SK-N-DZ (cell line): ENCODE data around the gene FAM32A.
"Not testable (repeated sequence)": the region's sequence is repeated elsewhere in the genome, so short reads cannot be mapped to it uniquely, and the experiment has no call there.

Source experiments
- DNase-seq: peaks from one replicate; pipeline ENCODE4 v3.0.0-alpha.2; 2015; ENCODE audit warnings: low spot score

The FAM32A gene

DNA sequence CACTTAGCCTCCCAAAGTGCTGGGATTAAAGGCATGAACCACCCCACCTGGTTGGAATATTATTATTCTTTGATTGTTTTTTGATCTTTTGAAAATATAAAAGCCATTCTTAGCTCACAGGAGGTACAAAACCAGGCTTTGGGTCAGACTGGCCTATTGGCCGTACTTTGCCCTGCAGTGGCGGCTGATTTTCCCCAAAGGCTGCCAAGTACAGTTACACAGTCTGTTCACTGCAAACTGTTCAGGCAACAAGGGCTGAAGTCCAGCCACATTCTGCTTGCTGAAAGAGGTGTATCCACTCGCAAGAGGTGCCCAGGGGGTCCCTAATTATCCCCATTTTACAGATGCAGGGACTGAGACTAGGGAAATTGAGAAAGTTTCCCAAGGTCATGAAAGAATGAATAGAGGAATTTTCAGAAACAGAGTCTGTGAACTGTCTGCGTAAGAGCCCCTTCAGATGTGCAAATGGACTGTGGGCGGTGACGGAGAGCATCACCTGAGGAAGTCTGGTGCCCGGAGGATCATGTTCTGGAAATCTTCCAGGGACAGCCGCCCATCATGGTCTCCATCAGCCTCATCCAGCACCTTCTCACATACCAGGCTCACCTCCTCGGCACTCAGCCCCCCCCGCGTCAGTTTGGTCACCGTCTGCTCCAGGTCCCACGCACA lies 20.9 kb upstream of the FAM32A start:
- DNase-seq, result no peak

DNA sequence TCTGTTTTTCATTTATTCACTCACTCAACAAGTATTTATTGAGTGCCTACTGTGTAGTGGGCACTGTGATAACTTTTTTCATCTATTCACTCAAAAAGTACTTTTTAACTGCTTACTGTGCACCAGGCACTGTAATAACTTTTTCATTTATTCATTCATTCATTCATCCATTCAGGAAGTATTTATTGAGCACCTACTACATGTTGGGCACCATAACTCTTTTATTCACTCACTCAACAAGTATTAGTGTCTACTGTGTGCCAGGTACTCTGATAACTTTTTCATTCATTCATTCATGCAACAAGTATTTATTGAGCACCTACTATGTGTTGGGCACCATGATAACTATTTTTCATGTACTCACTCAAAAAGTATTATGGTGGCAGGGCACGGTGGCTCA lies 18.8 kb upstream of the FAM32A start:
- DNase-seq, result no peak

DNA sequence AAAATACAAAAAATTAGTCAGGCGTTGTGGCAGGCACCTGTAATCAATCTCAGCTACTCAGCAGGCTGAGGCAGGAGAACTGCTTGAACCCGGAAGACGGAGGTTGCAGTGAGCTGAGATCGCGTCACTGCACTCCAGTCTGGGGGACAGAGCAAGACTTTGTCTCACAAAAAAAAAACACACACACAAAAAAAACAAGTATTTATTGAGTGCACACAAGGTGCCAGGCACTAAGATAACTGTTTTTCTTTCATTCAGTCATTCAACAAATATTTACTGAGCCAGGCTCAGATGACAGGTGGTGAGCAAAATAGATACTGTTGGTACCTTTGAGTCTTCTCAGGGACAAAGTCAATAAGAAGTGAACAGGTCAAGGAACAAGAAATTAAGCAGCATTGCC lies 18.2 kb upstream of the FAM32A start:
- no peak for DNase-seq

DNA sequence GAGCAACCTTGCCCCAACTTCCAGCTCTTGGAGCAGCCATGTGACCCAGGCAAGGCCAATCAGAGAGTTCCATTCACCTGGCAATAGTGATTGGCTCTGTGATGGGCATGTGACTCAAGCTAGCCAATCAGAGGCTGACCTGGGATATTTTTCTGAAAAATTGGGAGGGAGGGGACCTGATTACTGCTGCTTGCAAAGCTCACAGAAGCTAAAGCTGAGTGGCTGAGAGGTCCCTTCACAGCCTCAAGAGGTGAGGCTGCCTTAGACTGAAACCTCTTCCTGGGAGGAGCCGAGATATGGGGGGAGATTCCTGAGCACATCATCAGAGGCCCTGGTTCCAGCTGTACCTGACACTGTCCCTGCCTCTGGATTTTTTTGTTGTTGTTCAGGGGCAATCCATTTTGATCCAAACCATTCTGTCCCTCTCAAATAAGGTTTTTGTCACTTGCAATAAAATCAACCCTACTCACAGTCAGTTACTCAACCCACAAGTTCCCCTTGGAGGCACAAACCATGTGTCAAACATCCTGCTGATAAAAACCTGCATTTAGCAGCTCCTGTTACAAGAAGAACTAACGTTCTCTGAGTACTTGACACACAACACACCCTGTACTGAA lies 16.6 kb upstream of the FAM32A start:
- DNase-seq, result no peak

DNA sequence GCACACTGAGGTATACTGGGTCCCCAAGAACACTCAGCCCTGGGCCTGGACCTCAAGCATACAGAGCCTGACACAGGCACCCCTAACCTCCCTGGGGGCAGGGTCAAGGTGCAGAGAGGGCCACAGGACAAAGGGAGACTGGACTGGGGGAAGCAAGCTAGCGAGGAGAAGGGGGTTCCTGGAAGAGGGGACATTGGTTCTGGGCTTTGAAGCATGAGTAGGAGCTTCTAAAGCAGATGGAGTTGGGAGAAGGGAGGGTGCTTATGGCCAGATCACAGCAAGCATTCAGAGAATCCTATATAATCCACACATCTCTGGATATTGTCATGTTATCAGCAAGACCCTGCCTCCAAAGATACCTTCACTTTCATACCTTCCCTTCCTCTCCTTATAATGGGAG lies 15.1 kb upstream of the FAM32A start:
- DNase-seq, result no peak

DNA sequence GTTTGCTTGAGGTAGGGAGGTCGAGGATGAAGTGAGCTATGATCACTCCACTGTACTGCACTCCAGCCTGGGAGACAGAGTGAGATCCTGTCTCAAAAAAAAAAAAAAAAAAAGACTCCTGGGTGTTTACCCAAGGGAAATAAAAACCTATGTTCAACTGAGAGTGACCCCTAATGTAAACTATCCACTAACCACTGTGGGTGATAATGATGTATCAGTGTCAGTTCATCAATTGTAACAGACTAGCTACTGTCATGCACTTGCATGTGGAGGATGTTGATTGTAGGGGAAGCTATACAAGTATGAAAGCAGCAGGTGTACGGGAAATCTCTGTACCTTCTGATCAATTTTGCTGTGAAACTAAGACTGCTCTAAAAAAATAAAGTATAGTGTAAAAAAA lies 9.3 kb upstream of the FAM32A start:
- DNase-seq, result no peak

DNA sequence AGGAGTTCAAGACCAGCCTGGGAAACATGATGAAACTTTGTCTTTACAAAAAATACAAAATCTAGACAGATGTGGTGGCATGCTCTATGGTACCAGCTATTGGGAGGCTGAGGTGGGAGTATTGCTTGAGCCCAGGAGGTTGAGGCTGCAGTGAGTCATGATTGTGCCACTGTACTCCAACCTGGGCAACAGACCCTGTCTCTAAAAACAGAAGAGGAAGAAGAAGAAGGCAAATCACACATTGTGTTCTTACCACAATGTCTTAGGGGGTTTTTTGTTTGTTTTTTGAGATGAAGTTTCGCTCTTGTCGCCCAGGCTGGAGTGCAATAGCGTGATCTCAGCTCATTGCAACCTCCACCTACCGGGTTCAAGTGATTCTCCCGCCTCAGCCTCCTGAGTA lies 6.3 kb upstream of the FAM32A start:
- not testable (repeated sequence) for DNase-seq

DNA sequence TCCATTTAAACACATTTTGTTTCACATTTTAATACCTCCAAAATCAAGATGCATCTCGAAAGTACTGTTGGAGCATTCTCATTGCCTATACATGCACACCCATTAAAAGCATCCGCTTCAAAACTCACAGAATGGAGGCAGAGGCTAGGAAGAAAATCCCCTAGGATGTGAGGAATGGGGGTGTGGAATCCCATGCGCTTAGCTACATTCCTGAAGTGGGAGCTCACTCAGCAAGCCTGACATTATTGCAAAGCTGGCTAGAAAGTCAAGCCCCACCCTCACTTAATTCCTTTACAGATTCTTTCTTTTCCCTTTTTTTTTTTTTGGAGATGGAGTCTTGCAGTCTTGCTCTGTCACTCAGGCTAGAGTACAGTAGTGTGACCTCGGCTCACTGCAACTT lies 4.6 kb upstream of the FAM32A start:
- no peak for DNase-seq

DNA sequence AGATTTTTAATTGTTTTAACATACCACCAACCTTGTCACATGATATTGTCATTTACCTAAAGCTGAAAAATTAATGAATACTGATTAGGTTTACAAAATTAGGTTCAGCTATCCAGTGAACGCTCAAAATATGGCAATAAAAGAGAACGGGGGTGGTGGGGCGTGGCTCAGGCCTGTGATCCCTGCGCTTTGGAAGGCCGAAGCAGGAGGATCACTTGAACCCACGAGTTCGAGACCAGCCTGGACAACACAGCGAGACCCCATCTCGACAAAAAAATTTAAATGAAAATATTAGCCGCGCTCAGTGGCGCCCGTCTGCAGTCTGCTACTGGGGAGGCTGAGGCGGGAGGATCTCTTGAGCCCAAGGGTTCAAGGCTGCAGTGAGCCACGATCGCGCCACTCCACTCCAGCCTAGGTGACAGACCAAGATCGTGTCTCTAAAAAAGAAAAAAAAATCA lies 516 bp upstream of the FAM32A start:
- no peak for DNase-seq

DNA sequence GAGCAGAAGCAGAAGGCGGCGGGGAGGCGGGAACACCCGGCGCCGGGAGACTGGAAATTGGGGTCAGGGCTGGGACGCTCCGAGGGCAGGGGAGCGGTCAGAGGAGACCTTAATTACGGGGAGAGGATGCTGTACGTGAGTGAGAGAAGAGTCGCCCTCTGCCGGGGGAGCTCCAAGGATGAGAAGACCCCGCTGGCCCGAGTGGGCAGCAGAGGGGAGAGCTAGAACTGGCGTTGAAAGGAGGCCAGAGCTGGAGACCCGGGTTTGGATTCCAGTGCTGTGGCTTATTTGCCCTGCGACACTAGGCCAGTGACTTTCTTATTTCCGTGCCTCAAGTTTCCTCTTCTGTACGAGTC lies 536 bp downstream of the FAM32A start:
- DNase-seq, result peak; percentile 59

DNA sequence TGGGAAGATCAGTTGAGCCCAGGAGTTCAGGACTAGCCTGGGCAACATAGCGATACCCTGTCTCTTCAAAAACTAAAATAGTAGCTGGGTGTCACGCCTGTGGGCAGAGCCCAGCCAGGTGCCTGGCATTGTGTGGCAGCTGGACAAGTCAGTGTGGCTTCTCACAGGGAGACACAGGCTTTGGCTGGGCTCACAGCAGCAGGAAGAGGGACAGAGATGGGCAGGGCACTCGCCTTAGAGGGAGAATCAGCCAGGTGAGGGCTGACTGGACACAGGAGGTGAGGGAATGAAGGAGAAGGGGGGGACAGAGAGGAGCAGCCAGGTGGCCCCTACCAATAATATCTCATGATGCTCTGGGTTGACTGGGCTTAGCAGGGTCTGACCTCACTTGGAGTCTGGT lies 3.3 kb downstream of the FAM32A start:
- DNase-seq, result no peak

DNA sequence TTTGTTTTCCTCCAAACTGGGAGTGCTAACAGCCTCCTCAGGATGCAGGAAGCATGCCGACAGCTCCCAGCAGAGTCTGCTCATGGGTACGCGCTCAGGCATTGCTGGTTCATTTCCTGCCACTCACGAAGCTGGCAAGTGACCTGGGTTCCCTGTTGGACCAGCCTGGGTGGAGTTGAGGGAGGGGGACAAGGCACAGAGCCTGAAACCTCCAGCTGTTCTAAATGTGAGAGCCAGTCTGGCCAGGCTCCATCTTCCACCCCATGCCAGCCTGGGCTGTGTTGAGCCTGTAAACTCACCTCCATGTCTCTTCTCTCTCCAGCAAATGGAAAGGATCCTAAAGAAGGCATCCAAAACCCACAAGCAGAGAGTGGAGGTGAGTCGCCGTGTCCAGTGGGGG lies 5.0 kb downstream of the FAM32A start:
- DNase-seq, result no peak

DNA sequence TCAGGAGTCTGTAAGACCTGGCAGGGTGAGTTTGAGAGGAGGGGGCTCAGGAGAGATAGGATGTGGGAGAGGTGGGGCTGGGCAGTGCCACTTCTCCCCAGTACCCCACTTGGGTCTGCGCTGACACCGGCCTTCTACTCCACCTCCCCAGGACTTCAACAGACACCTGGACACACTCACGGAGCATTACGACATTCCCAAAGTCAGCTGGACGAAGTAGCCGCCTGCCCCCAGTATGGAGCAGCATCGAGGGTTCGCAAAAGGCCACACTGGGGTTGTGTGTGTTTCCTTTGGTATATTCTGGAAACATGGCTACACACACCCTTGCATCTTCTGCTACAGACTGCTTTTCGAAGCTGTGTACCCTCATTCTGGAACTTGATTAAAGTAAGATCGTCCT lies 5.5 kb downstream of the FAM32A start:
- DNase-seq, result no peak

DNA sequence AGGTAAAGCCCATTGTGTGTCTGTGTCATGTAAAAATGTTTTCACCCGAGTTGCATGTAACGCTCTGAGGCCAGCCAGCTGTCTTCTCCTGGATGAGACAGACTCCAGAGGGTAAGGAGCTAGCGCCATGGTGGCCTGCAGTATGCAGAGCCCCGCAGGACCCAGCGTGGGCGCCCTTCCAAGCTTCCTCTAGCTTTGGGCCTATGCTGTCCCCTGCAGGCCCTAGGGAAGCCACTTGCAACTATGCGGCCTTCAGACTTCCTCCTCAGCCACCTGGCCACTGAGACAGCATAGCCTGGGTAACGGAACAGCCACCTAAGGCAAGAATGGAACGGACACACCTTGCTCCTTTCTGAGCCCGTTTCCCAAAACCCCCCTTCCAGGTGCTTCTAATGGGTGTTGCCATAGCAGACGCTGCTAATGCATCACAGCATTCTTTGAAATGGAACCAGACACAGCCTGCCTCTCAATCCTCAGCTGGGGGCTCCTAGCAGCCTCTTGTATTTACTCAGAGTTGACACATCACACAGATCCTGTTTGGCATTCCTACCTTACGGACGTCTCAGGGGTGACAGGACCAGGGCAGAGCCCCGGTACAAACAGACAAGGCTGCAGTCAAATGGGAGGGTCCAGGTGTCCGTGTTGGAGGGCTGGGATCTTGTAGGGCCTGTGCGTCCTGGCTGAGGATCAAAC lies 6.2 kb downstream of the FAM32A start:
- DNase-seq, result no peak

DNA sequence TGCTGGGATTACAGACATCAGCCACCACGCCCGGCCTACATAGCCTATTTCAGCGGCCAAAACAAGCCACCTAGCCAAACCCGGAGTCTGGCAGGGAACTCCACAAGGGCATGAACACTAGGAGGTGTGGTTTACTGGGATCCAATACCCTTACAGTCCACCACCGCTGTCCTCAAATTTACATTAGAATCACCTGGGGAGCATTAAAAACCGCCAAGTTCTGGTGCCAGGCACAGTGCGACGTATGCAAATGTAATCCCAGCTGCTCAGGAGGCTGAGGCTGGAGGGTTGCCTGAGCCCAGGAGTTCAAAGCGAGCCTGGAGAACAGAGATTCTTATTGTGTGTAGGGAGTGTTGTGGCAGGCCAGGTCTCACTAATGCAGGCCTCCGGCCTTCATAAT lies 8.3 kb downstream of the FAM32A start:
- DNase-seq, result no peak

DNA sequence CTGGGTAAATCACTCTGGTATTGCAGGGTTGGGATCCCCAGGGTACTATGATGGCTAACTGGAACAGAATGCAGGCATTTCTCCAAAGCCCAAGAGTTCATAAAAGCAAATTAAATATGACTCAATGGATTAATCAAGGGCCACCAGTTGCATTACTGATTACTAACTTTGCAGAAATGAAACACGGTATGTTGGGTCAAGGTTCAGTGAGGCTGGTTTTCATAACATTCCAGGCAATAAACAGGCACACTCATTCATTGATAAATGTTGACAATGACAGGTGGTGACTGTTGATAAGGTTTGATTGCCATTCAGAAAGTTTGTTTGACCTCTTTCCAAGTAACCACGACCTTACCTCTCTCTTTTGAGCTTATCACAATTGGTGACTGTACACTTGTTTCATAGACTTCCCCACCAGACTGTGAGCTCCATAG lies 12.0 kb downstream of the FAM32A start:
- DNase-seq, result no peak

DNA sequence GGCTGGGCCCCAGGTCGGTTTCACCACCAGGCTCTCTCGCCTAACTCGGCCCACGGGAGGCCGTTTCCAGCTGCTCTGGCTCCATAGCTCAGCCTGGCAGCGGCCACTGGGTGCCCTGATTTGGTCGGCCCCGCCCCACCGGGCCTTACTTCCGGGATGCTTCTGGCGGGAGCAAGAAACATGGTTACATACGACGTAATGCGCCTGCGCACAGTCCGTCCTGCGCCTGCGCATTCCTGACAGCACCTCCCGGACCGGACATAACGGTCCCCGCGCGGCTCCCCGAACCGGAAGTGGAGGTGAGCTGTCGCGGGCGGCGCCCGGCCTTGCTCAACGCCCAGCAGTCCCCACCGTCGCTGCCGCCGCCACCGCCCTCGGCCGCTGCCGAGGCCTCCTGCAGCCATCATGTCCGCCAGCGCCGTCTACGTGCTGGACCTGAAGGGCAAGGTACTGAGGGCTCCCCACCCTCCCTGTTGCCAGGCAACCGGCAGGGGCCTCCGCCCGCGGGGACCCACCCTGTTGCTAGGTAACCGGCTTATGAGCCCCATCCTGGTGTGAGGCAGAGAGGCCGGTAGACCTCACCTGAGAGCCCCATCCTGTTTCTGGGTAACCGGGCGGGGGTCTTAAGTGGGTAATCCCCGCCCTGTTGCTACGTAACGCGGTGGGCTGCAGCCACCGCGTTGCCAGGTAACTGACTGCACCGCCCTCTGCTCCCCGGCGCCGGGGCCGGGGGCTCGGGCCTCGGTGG lies 12.6 kb downstream of the FAM32A start, which contains the start of gene AP1M1:
TSS of gene AP1M1 (plus strand) at position 290 of the 748 bp plus-strand sequence. CDS start at position 406, 116 bp downstream.
- peak; percentile 97 for DNase-seq

DNA sequence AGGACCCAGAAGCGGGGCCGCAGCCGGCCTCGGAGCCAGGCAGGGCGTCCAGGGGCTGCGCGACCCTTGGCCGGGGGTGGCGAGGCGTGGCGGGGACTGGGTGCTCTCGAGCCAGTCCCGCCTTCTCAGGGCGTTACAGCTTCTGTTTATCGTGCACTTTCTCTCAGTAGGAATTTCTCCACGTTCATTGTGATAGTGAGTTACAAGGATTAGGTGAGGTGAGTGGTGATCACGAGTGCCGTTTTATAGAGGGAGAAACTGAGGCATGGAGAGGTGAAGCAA lies 13.1 kb downstream of the FAM32A start:
- DNase-seq, result no peak

DNA sequence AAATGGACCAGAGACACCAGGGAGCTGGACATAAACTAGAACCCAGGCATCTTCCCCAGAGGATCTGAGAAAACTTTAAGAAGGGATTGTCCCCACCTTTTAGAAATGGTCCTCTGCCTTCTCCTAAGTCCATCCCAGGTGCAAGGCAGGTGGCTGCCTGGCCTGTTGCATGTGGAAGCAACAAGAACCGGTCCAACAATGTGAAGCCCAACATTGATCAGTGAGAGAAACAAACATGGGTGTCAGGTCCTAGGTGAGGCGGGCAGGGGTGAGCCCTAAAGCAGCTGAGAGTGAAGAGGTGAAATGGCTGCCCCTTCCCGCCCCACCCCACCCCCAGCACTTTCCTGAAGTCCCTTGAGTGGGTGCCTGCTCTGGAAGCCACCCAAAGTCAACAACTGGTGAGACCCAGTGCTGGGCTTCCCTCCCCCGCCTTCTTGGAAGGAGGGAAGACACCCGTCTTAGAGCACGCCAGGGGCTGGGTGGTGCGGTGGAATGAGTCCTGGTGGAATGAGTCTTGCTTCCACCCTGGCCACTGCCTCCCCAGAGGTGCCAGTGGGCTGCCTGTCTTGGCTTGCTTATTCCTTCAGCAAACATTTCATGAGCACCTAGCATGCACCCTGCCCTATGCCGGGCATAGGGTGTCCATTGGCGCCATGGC lies 14.2 kb downstream of the FAM32A start:
- DNase-seq, result no peak

DNA sequence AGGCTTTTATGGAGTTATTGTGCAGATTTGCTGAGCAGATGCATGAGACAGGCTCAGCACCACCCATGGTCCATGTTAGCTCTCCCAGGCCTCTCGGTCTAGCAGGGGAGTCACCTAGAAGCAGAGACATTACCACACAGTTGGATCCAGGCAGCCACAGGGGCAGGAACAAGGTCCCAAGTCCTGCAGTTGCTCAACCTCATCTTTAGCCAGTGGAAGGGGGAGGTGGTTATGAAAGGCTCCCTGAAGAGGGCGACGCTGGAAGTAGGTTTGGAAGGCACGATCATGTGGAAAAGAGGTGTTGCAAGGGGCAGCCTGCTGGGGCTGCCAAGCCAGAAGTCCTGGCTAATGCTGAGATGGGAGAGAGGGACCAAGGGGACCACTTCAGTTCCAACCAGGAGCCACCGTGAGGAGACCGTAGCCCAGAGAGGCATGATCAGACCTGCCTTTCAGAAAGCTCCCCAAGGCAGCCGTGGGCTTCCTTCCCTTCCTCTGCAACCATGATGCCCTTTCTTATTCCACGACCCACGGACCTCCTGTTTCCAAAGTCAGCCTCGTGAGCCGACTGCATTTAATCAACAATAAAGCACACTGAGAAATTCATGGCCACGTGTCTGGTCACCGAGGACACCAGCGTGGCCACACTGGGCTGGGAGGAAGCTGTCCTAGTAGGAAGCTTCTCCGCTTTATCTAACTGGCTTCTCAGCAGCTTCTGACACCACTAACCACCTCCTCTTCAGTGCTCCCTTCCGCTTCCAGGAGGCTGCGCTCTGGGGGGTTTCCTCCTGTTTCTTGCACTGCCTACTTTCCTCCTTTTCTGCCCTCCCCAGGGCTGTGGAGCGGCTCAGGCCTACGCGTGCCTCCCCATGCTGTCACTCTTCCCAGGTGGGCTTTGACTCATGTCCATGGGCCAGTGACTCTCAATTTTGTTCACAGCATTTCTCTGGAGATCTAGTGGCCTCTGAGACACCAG lies 15.1 kb downstream of the FAM32A start:
- DNase-seq, result no peak

DNA sequence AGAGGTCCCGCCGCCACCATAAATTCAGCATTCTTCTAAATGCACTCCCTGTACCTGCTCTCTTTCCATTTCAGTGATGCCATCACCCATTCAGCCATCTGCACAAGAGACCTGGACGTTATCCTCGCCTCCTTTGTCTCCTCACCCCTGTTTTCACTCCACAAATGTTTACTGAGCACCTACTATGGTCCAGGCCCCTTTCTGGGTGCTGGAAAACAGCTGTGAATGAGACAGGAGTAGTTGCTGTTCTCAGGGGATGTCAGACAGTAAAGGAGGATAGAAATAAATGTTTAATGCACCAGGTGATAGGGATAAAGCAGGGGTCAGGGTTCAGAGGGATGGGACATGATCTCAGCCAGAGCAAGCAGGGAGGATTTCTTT lies 15.8 kb downstream of the FAM32A start:
- no peak for DNase-seq
